Measurements from ENCODE around the gene ESRRA. TPM values are rescaled to one million over a fixed set of nuclear protein-coding genes. Genes with fewer than 3 reads are reported as not detected.
"Not testable (repeated sequence)": the region's sequence is repeated elsewhere in the genome, so short reads cannot be mapped to it uniquely, and the experiment has no call there.

ESRRA gene
- total RNA-seq, 4 donors from 2014 or later = 26.0 to 39.3 (median 28.7) TPM

- Histone ChIP-seq H3K9me3 (no peaks in the 10 kb centered on the region), H3K4me3 (no peak overlapping the region), H3K27ac (no peak overlapping the region), H3K36me3 (peaks cover 0 to 39% (median 8%) of the 10 kb centered on the region in 3 donors), H3K27me3 (no peaks in the 10 kb centered on the region), H3K4me1 (peaks cover 0 to 29% (median 13%) of the 10 kb centered on the region in 4 donors)
- TF ChIP-seq CTCF (IDR thresholded peaks at IDR 0.05) (no peak), POLR2A (IDR thresholded peaks at IDR 0.05) (no peak), EP300 (IDR thresholded peaks at IDR 0.05) (no peak)
- WGBS, 2 donors = 82 to 91% methylated on average over 12 to 20 of the region's 24 CpGs
- no peak for DNase-seq (ENCODE audit: low spot score in 2 of 2)
These were observed 9.7 kb downstream of the ESRRA start for GRCh38 chr11:64314805-64315561.

GRCh38 chr11:64315667-64316526, 10.6 kb downstream of the ESRRA start:
- Histone ChIP-seq H3K4me1 (peaks cover 0 to 29% (median 13%) of the 10 kb centered on the region in 4 donors), H3K27ac (peak overlapping the region in 2 of 4 donors; percentile 96 to 98), H3K36me3 (peaks cover 0 to 48% (median 13%) of the 10 kb centered on the region in 3 donors), H3K4me3 (peak overlapping the region in 1 of 4 donors; percentile 96)
- 69 to 77% methylated on average over 16 to 23 of the region's 25 CpGs for WGBS, 2 donors
- not testable (repeated sequence) for H3K9me3 ChIP-seq; DNase-seq (ENCODE audit: low spot score in 2 of 2); H3K27me3 ChIP-seq

GRCh38 chr11:64316672-64317324, 11.5 kb downstream of the ESRRA start:
- WGBS, 2 donors = 12 to 17% methylated on average over 14 to 16 of the region's 32 CpGs
- DNase-seq (ENCODE audit: low spot score in 2 of 2) = no peak
- H3K27ac ChIP-seq = peak overlapping the region; percentile 96 to 99 (median 98)
- no peaks in the 10 kb centered on the region for H3K27me3 ChIP-seq
- H3K4me3 ChIP-seq = peak overlapping the region; percentile 51 to 96 (median 84)
- peak in 1 of 5 experiments; percentile 7 for TF ChIP-seq CTCF (IDR thresholded peaks at IDR 0.05)
- no peak for TF ChIP-seq POLR2A (IDR thresholded peaks at IDR 0.05)
- peaks cover 0 to 29% (median 13%) of the 10 kb centered on the region in 4 donors for H3K4me1 ChIP-seq
- peaks cover 0 to 57% (median 19%) of the 10 kb centered on the region in 3 donors for H3K36me3 ChIP-seq
- no peaks in the 10 kb centered on the region for H3K9me3 ChIP-seq

- TF ChIP-seq CTCF (IDR thresholded peaks at IDR 0.05) (peak in 1 of 5 experiments; percentile 6), EP300 (IDR thresholded peaks at IDR 0.05) (peak; percentile 92 to 94), POLR2A (IDR thresholded peaks at IDR 0.05) (peak; percentile 58 to 91)
- H3K36me3 ChIP-seq = peaks cover 0 to 63% (median 19%) of the 10 kb centered on the region in 3 donors
- peak within 1 kb of the TSS; percentile 96 to 99 (median 98) for H3K27ac ChIP-seq
- 1 to 2% methylated on average over 27 to 37 of the region's 43 CpGs for WGBS, 2 donors
- peak; percentile 92 to 98 for DNase-seq (ENCODE audit: low spot score in 2 of 2)
- H3K4me1 ChIP-seq = peaks cover 0 to 32% (median 13%) of the 10 kb centered on the region in 4 donors
- no peaks in the 10 kb centered on the region for H3K27me3 ChIP-seq
- H3K9me3 ChIP-seq = no peaks in the 10 kb centered on the region
- H3K4me3 ChIP-seq = peak within 1 kb of the TSS; percentile 51 to 96 (median 84)
These were observed 12.1 kb downstream of the ESRRA start, which contains the start of gene TRMT112 for GRCh38 chr11:64317325-64317960. Gene TRMT112, minus strand, starts transcription at chr11:64317559. Its CDS starts 33 bp downstream, at chr11:64317526.

Measured in tibial nerve (tissue), 4 donors.